ENCODE data around the gene TTC3.

TTC3 gene

DNA sequence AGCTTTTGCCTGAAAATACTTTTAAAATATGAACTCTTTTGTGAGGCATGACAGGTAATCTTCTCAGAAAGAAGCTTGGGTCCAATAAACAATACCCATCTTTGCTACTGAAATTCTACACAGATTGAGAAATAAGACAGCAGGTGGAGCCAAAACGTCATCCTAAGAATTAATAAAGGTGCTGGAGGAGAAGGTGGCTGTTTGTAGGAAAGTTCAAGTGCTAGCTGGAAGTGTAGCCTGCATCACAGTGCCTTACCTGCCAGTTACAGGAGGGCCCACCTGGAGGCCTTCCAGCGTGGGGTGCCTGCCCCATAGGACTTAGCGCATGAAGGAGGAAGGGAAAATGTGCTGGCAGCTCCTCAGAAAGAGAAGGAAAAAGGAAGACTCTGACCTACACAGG is 93.7 kb downstream of the TTC3 start:
- no peaks in the 10 kb centered on the region for H3K27me3 ChIP-seq (ENCODE audit: insufficient read depth, low read length)
- no peak overlapping the region for H2BK5ac ChIP-seq (ENCODE audit: low read depth, low read length, poor library complexity)
- H2BK120ac ChIP-seq (ENCODE audit: insufficient read depth, low read length, poor library complexity), result no peak overlapping the region
- peaks cover 14 to 30% of the 10 kb centered on the region in 2 experiments for H3K36me3 ChIP-seq (ENCODE audit: control insufficient read depth in 1 of 2, insufficient read depth in 2 of 2, low read length in 2 of 2)
- no peak overlapping the region for H3K23ac ChIP-seq (ENCODE audit: low read length)
- no peaks in the 10 kb centered on the region for H3K9me3 ChIP-seq (ENCODE audit: insufficient read depth, low read depth, low read length)
- H3K27ac ChIP-seq (ENCODE audit: low read depth, low read length), result no peak overlapping the region
- H2AFZ ChIP-seq (ENCODE audit: insufficient read depth, low read length, poor library complexity), result no peak overlapping the region
- WGBS (ENCODE audit: extremely low coverage, insufficient coverage, insufficient read length), result no CpG with 5 or more reads among the region's 3 CpGs
- peak overlapping the region; percentile 66 for H3K9ac ChIP-seq (ENCODE audit: low read length)
- no peaks in the 10 kb centered on the region for H3K79me2 ChIP-seq (ENCODE audit: control insufficient read depth, insufficient read depth, low read length, poor library complexity)
- H2BK12ac ChIP-seq (ENCODE audit: low read length), result no peak overlapping the region
- no peak overlapping the region for H2AK5ac ChIP-seq (ENCODE audit: low read length)
- H4K12ac ChIP-seq (ENCODE audit: low read depth, low read length), result no peak overlapping the region
- no peak overlapping the region for H4K8ac ChIP-seq (ENCODE audit: low read depth, low read length)
- H4K91ac ChIP-seq (ENCODE audit: low read depth, low read length), result no peak overlapping the region
- no peak overlapping the region for H3K14ac ChIP-seq (ENCODE audit: low read length)
- H3K4ac ChIP-seq (ENCODE audit: low read depth, low read length), result no peak overlapping the region
- no peaks in the 10 kb centered on the region for H3K79me1 ChIP-seq (ENCODE audit: low read length)
- no peaks in the 10 kb centered on the region for H3K4me1 ChIP-seq (ENCODE audit: control insufficient read depth in 1 of 2, insufficient read depth in 2 of 2, low read length in 2 of 2)
- peak in 1 of 2 donors; percentile 23 for DNase-seq
- no peak overlapping the region for H3K18ac ChIP-seq (ENCODE audit: low read length)
- H3K4me2 ChIP-seq (ENCODE audit: low read length), result no peak overlapping the region
- no peak overlapping the region for H3K4me3 ChIP-seq (ENCODE audit: low read depth, low read length)

DNA sequence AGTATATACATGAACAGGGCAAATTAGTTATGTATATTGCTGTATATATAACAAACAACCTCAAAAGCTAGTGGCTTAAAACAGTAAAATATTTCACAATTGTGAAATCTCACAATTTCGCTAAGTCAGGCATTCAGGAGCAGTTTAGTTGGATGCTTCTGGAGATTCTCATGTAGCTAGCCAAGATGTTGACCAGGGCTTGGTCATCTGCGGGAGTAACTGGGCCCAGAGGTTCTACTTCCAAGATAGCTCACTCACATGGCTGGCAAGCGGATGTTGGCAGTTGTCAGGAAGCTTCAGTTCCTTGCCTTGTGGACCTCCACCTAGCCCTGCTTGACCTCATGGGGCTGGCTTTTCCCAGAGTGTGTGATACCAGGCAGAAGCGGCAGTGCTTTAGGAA is 95.6 kb downstream of the TTC3 start:
- Histone ChIP-seq H3K79me1 (ENCODE audit: low read length) (no peaks in the 10 kb centered on the region), H3K27me3 (ENCODE audit: insufficient read depth, low read length) (no peaks in the 10 kb centered on the region), H3K4me1 (ENCODE audit: control insufficient read depth in 1 of 2, insufficient read depth in 2 of 2, low read length in 2 of 2) (no peaks in the 10 kb centered on the region), H2BK5ac (ENCODE audit: low read depth, low read length, poor library complexity) (no peak overlapping the region), H2BK12ac (ENCODE audit: low read length) (no peak overlapping the region), H3K9me3 (ENCODE audit: insufficient read depth, low read depth, low read length) (no peaks in the 10 kb centered on the region), H3K4me2 (ENCODE audit: low read length) (no peak overlapping the region), H2BK120ac (ENCODE audit: insufficient read depth, low read length, poor library complexity) (no peak overlapping the region), H3K4ac (ENCODE audit: low read depth, low read length) (no peak overlapping the region), H3K14ac (ENCODE audit: low read length) (no peak overlapping the region), H3K4me3 (ENCODE audit: low read depth, low read length) (no peak overlapping the region), H4K12ac (ENCODE audit: low read depth, low read length) (no peak overlapping the region), H3K18ac (ENCODE audit: low read length) (no peak overlapping the region), H2AFZ (ENCODE audit: insufficient read depth, low read length, poor library complexity) (no peak overlapping the region), H3K9ac (ENCODE audit: low read length) (no peak overlapping the region), H4K8ac (ENCODE audit: low read depth, low read length) (no peak overlapping the region), H3K36me3 (ENCODE audit: control insufficient read depth in 1 of 2, insufficient read depth in 2 of 2, low read length in 2 of 2) (peaks cover 10 to 25% of the 10 kb centered on the region in 2 experiments), H3K23ac (ENCODE audit: low read length) (no peak overlapping the region), H3K79me2 (ENCODE audit: control insufficient read depth, insufficient read depth, low read length, poor library complexity) (no peaks in the 10 kb centered on the region), H4K91ac (ENCODE audit: low read depth, low read length) (no peak overlapping the region), H2AK5ac (ENCODE audit: low read length) (no peak overlapping the region), H3K27ac (ENCODE audit: low read depth, low read length) (no peak overlapping the region)
- WGBS (ENCODE audit: extremely low coverage, insufficient coverage, insufficient read length), result no CpG with 5 or more reads among the region's 4 CpGs
- peak in 1 of 2 donors; percentile 40 for DNase-seq

GRCh38 chr21:37172646-37173045 is 99.6 kb downstream of the TTC3 start:
- H3K4me2 ChIP-seq (ENCODE audit: low read length), result no peak overlapping the region
- no peak overlapping the region for H2BK120ac ChIP-seq (ENCODE audit: insufficient read depth, low read length, poor library complexity)
- H3K23ac ChIP-seq (ENCODE audit: low read length), result no peak overlapping the region
- no peak overlapping the region for H3K4me3 ChIP-seq (ENCODE audit: low read depth, low read length)
- H3K9ac ChIP-seq (ENCODE audit: low read length), result no peak overlapping the region
- H3K4me1 ChIP-seq (ENCODE audit: control insufficient read depth in 1 of 2, insufficient read depth in 2 of 2, low read length in 2 of 2), result peaks cover 3 to 7% of the 10 kb centered on the region in 2 experiments
- no peak overlapping the region for H3K18ac ChIP-seq (ENCODE audit: low read length)
- peaks cover 15 to 28% of the 10 kb centered on the region in 2 experiments for H3K36me3 ChIP-seq (ENCODE audit: control insufficient read depth in 1 of 2, insufficient read depth in 2 of 2, low read length in 2 of 2)
- no CpG with 5 or more reads among the region's 3 CpGs for WGBS (ENCODE audit: extremely low coverage, insufficient coverage, insufficient read length)
- no peaks in the 10 kb centered on the region for H3K79me1 ChIP-seq (ENCODE audit: low read length)
- no peak overlapping the region for H2BK5ac ChIP-seq (ENCODE audit: low read depth, low read length, poor library complexity)
- no peak overlapping the region for H2AK5ac ChIP-seq (ENCODE audit: low read length)
- H3K9me3 ChIP-seq (ENCODE audit: insufficient read depth, low read depth, low read length), result no peaks in the 10 kb centered on the region
- H2BK12ac ChIP-seq (ENCODE audit: low read length), result no peak overlapping the region
- H3K27me3 ChIP-seq (ENCODE audit: insufficient read depth, low read length), result no peaks in the 10 kb centered on the region
- DNase-seq, result no peak
- no peak overlapping the region for H4K8ac ChIP-seq (ENCODE audit: low read depth, low read length)
- no peak overlapping the region for H2AFZ ChIP-seq (ENCODE audit: insufficient read depth, low read length, poor library complexity)
- no peak overlapping the region for H3K27ac ChIP-seq (ENCODE audit: low read depth, low read length)
- no peak overlapping the region for H3K4ac ChIP-seq (ENCODE audit: low read depth, low read length)
- H4K12ac ChIP-seq (ENCODE audit: low read depth, low read length), result no peak overlapping the region
- H3K14ac ChIP-seq (ENCODE audit: low read length), result no peak overlapping the region
- H4K91ac ChIP-seq (ENCODE audit: low read depth, low read length), result no peak overlapping the region
- H3K79me2 ChIP-seq (ENCODE audit: control insufficient read depth, insufficient read depth, low read length, poor library complexity), result no peaks in the 10 kb centered on the region

GRCh38 chr21:37176716-37177115 is 103.7 kb downstream of the TTC3 start:
- Histone ChIP-seq H2BK12ac (ENCODE audit: low read length) (no peak overlapping the region), H3K79me2 (ENCODE audit: control insufficient read depth, insufficient read depth, low read length, poor library complexity) (no peaks in the 10 kb centered on the region), H2AK5ac (ENCODE audit: low read length) (no peak overlapping the region), H2AFZ (ENCODE audit: insufficient read depth, low read length, poor library complexity) (no peak overlapping the region), H2BK120ac (ENCODE audit: insufficient read depth, low read length, poor library complexity) (no peak overlapping the region), H4K91ac (ENCODE audit: low read depth, low read length) (no peak overlapping the region), H3K27ac (ENCODE audit: low read depth, low read length) (no peak overlapping the region), H4K12ac (ENCODE audit: low read depth, low read length) (no peak overlapping the region), H2BK5ac (ENCODE audit: low read depth, low read length, poor library complexity) (no peak overlapping the region), H3K4me1 (ENCODE audit: control insufficient read depth in 1 of 2, insufficient read depth in 2 of 2, low read length in 2 of 2) (peaks cover 3 to 7% of the 10 kb centered on the region in 2 experiments), H3K4me2 (ENCODE audit: low read length) (no peak overlapping the region), H3K4me3 (ENCODE audit: low read depth, low read length) (no peak overlapping the region), H4K8ac (ENCODE audit: low read depth, low read length) (no peak overlapping the region), H3K9me3 (ENCODE audit: insufficient read depth, low read depth, low read length) (no peaks in the 10 kb centered on the region), H3K36me3 (ENCODE audit: control insufficient read depth in 1 of 2, insufficient read depth in 2 of 2, low read length in 2 of 2) (peaks cover 11 to 31% of the 10 kb centered on the region in 2 experiments), H3K27me3 (ENCODE audit: insufficient read depth, low read length) (no peaks in the 10 kb centered on the region), H3K79me1 (ENCODE audit: low read length) (no peaks in the 10 kb centered on the region), H3K23ac (ENCODE audit: low read length) (no peak overlapping the region), H3K18ac (ENCODE audit: low read length) (no peak overlapping the region), H3K4ac (ENCODE audit: low read depth, low read length) (no peak overlapping the region), H3K14ac (ENCODE audit: low read length) (no peak overlapping the region), H3K9ac (ENCODE audit: low read length) (no peak overlapping the region)
- peak; percentile 77 to 81 for DNase-seq
- no CpG with 5 or more reads among the region's 5 CpGs for WGBS (ENCODE audit: extremely low coverage, insufficient coverage, insufficient read length)

Data from trophoblast cell (in vitro differentiated cells and primary cell).